HG03469 (cell line): Measurements from ENCODE around the gene IQCM.
"Not testable (repeated sequence)": the region's sequence is repeated elsewhere in the genome, so short reads cannot be mapped to it uniquely, and the experiment has no call there.

ENCODE experiments used
- ATAC-seq: cut with Tn5 transposase; IDR thresholded peaks from one replicate; pipeline ENCODE4 v1.9.1; 2021; ENCODE audit warnings: mild to moderate bottlenecking, moderate library complexity, moderate number of reproducible peaks; ENCODE audit not compliant: unreplicated experiment

The IQCM gene

GRCh38 chr4:149589826-149590225 lies 225.8 kb downstream of the IQCM start:
- ATAC-seq = no peak

GRCh38 chr4:149584722-149585121 lies 230.9 kb downstream of the IQCM start:
- ATAC-seq = no peak

- no peak for ATAC-seq
Observed at GRCh38 chr4:149574971-149575370, 240.7 kb downstream of the IQCM start.

GRCh38 chr4:149572716-149573115 lies 242.9 kb downstream of the IQCM start:
- ATAC-seq = no peak

GRCh38 chr4:149555799-149556198 lies 259.8 kb downstream of the IQCM start:
- ATAC-seq = no peak

- ATAC-seq = no peak
Observed at GRCh38 chr4:149555146-149555545, 260.5 kb downstream of the IQCM start.

- ATAC-seq = no peak
Observed at GRCh38 chr4:149553959-149554520, 261.6 kb downstream of the IQCM start.

GRCh38 chr4:149552601-149553000 lies 263.0 kb downstream of the IQCM start:
- ATAC-seq = no peak

- ATAC-seq = no peak
Observed at GRCh38 chr4:149549911-149550310, 265.7 kb downstream of the IQCM start.

GRCh38 chr4:149534779-149535178 lies 280.9 kb downstream of the IQCM start:
- ATAC-seq = no peak

- no peak for ATAC-seq
Observed at GRCh38 chr4:149531861-149532260, 283.8 kb downstream of the IQCM start.

- no peak for ATAC-seq
Observed at GRCh38 chr4:149523039-149523438, 292.6 kb downstream of the IQCM start.

GRCh38 chr4:149521611-149522425 lies 293.8 kb downstream of the IQCM start:
- ATAC-seq = no peak

- ATAC-seq = no peak
Observed at GRCh38 chr4:149518471-149518870, 297.2 kb downstream of the IQCM start.

- no peak for ATAC-seq
Observed at GRCh38 chr4:149513081-149513480, 302.6 kb downstream of the IQCM start.

- ATAC-seq = no peak
Observed at GRCh38 chr4:149512501-149512900, 303.1 kb downstream of the IQCM start.

GRCh38 chr4:149511558-149512298 lies 303.9 kb downstream of the IQCM start:
- no peak for ATAC-seq

GRCh38 chr4:149507309-149507708 lies 308.3 kb downstream of the IQCM start:
- ATAC-seq = not testable (repeated sequence)

- no peak for ATAC-seq
Observed at GRCh38 chr4:149500806-149501205, 314.8 kb downstream of the IQCM start.

- ATAC-seq = no peak
Observed at GRCh38 chr4:149499726-149500125, 315.9 kb downstream of the IQCM start.

GRCh38 chr4:149498246-149498645 lies 317.4 kb downstream of the IQCM start:
- no peak for ATAC-seq

- no peak for ATAC-seq
Observed at GRCh38 chr4:149493492-149493891, 322.2 kb downstream of the IQCM start.
